HG03159 (cell line): ENCODE measurements around the gene DYNC1LI2.
"Not testable (repeated sequence)": the region's sequence is repeated elsewhere in the genome, so short reads cannot be mapped to it uniquely, and the experiment has no call there.

Source experiments
- ATAC-seq: cut with Tn5 transposase; IDR thresholded peaks from one replicate; pipeline ENCODE4 v1.9.1; 2021; ENCODE audit warnings: mild to moderate bottlenecking, moderate library complexity; ENCODE audit not compliant: unreplicated experiment

Gene DYNC1LI2

GRCh38 chr16:66698046-66698445, 53.4 kb downstream of the DYNC1LI2 start:
- no peak for ATAC-seq

- peak; percentile 82 for ATAC-seq
These were observed 54.5 kb downstream of the DYNC1LI2 start, which contains the start of gene CMTM4 for GRCh38 chr16:66696669-66697630. Gene CMTM4 (minus strand): TSS chr16:66696743. CDS start chr16:66696525, 218 bp downstream.

- peak; percentile 43 for ATAC-seq
These were observed 55.3 kb downstream of the DYNC1LI2 start for GRCh38 chr16:66695935-66696668.

GRCh38 chr16:66695471-66695934, 55.9 kb downstream of the DYNC1LI2 start:
- ATAC-seq, result no peak

- no peak for ATAC-seq
These were observed 58.3 kb downstream of the DYNC1LI2 start for GRCh38 chr16:66693149-66693548.

- ATAC-seq, result no peak
These were observed 59.1 kb downstream of the DYNC1LI2 start for GRCh38 chr16:66692341-66692740.

GRCh38 chr16:66691234-66691633, 60.2 kb downstream of the DYNC1LI2 start:
- no peak for ATAC-seq

- no peak for ATAC-seq
These were observed 61.1 kb downstream of the DYNC1LI2 start for GRCh38 chr16:66690106-66690847.

GRCh38 chr16:66689282-66689681, 62.1 kb downstream of the DYNC1LI2 start:
- ATAC-seq, result no peak

- ATAC-seq, result no peak
These were observed 63.3 kb downstream of the DYNC1LI2 start for GRCh38 chr16:66687906-66688625.

- ATAC-seq, result not testable (repeated sequence)
These were observed 65.8 kb downstream of the DYNC1LI2 start for GRCh38 chr16:66685501-66686115.

GRCh38 chr16:66682271-66682670, 69.1 kb downstream of the DYNC1LI2 start:
- no peak for ATAC-seq

GRCh38 chr16:66681676-66682075, 69.7 kb downstream of the DYNC1LI2 start:
- no peak for ATAC-seq

- no peak for ATAC-seq
These were observed 73.1 kb downstream of the DYNC1LI2 start for GRCh38 chr16:66678337-66678736.

- no peak for ATAC-seq
These were observed 73.6 kb downstream of the DYNC1LI2 start for GRCh38 chr16:66677836-66678235.

- no peak for ATAC-seq
These were observed 74.2 kb downstream of the DYNC1LI2 start for GRCh38 chr16:66677179-66677578.

GRCh38 chr16:66676599-66676998, 74.8 kb downstream of the DYNC1LI2 start:
- no peak for ATAC-seq

GRCh38 chr16:66673691-66674090, 77.7 kb downstream of the DYNC1LI2 start:
- ATAC-seq, result no peak
